NCI-H1694 treated with DMSO at 0.1 percent for 48 hours (cell line): ENCODE data around the gene NTSR1.

Source experiments
- DNase-seq: peaks from one replicate; lab custom pipeline; 2025; lab: John Stamatoyannopoulos, UW

Gene NTSR1

GRCh38 chr20:62708591-62709536, at the start of gene NTSR1:
NTSR1 (plus strand) TSS chr20:62708836; CDS start chr20:62709208, 372 bp downstream.
- no peak for DNase-seq

GRCh38 chr20:62659488-62660239, 49.0 kb upstream of the NTSR1 start:
- DNase-seq: no peak

- DNase-seq: no peak
These were observed 48.4 kb upstream of the NTSR1 start for GRCh38 chr20:62660240-62660615.

- DNase-seq: no peak
These were observed 47.9 kb upstream of the NTSR1 start for GRCh38 chr20:62660768-62661167.

- DNase-seq: no peak
These were observed 47.0 kb upstream of the NTSR1 start for GRCh38 chr20:62661647-62662046.

- no peak for DNase-seq
These were observed 46.2 kb upstream of the NTSR1 start for GRCh38 chr20:62662422-62662821.

- no peak for DNase-seq
These were observed 45.3 kb upstream of the NTSR1 start for GRCh38 chr20:62663145-62664018.

- DNase-seq: no peak
These were observed 44.3 kb upstream of the NTSR1 start for GRCh38 chr20:62664019-62664971.

- DNase-seq: no peak
These were observed 43.4 kb upstream of the NTSR1 start for GRCh38 chr20:62665153-62665754.

- DNase-seq: no peak
These were observed 42.6 kb upstream of the NTSR1 start for GRCh38 chr20:62665826-62666735.

GRCh38 chr20:62666736-62667529, 41.7 kb upstream of the NTSR1 start:
- no peak for DNase-seq

GRCh38 chr20:62667530-62668440, 40.9 kb upstream of the NTSR1 start:
- no peak for DNase-seq

- peak; percentile 78 for DNase-seq
These were observed 40.1 kb upstream of the NTSR1 start for GRCh38 chr20:62668441-62669027.

- no peak for DNase-seq
These were observed 39.4 kb upstream of the NTSR1 start for GRCh38 chr20:62669249-62669648.

- no peak for DNase-seq
These were observed 38.5 kb upstream of the NTSR1 start for GRCh38 chr20:62670156-62670555.

- no peak for DNase-seq
These were observed 37.6 kb upstream of the NTSR1 start for GRCh38 chr20:62670998-62671397.

- DNase-seq: no peak
These were observed 36.9 kb upstream of the NTSR1 start for GRCh38 chr20:62671765-62672164.
